ENCODE results near the gene SGSM2.

SGSM2 gene, protein sequence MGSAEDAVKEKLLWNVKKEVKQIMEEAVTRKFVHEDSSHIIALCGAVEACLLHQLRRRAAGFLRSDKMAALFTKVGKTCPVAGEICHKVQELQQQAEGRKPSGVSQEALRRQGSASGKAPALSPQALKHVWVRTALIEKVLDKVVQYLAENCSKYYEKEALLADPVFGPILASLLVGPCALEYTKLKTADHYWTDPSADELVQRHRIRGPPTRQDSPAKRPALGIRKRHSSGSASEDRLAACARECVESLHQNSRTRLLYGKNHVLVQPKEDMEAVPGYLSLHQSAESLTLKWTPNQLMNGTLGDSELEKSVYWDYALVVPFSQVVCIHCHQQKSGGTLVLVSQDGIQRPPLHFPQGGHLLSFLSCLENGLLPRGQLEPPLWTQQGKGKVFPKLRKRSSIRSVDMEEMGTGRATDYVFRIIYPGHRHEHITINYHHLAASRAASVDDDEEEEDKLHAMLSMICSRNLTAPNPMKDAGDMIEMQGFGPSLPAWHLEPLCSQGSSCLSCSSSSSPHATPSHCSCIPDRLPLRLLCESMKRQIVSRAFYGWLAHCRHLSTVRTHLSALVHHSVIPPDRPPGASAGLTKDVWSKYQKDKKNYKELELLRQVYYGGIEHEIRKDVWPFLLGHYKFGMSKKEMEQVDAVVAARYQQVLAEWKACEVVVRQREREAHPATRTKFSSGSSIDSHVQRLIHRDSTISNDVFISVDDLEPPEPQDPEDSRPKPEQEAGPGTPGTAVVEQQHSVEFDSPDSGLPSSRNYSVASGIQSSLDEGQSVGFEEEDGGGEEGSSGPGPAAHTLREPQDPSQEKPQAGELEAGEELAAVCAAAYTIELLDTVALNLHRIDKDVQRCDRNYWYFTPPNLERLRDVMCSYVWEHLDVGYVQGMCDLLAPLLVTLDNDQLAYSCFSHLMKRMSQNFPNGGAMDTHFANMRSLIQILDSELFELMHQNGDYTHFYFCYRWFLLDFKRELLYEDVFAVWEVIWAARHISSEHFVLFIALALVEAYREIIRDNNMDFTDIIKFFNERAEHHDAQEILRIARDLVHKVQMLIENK

DNA sequence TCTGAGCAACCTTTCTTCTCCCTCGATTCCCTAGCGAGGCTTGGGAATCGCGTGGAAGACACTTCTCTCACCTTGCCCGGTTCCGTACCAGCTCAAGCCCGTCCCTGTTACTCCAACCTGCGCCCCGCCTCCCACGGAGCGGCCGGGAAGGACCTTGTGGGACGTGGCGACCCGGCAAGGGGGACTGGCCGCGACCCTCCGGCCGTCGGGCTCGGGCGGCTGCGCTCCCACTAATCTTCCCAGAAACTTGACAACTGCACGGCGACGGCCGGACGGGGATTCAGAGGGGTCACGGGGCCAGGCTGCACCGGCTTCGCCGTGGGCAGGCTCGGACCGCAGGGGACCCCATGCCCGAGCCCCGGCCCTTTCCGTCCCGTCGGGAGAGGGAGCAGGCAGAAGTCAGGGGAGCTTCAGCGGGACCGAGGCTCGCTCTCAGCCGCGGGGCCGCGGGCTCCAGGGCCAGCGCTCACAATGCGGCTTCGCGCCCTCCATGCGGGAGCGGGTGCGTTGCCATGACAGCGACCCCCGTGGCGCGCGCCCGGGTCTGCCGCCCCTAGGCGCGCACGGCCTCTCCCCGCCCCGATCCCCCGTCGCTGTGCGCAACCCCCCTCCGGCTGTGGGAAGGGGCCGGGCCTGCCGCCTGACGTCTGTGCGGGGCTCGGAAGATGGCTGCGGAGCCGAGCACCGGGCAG, at the start of gene SGSM2:
Gene SGSM2 (plus strand): TSS at position 650 of the 692 bp plus-strand sequence. CDS start 188 bp downstream, outside the sequence.
- TF ChIP-seq, protein P1, sequence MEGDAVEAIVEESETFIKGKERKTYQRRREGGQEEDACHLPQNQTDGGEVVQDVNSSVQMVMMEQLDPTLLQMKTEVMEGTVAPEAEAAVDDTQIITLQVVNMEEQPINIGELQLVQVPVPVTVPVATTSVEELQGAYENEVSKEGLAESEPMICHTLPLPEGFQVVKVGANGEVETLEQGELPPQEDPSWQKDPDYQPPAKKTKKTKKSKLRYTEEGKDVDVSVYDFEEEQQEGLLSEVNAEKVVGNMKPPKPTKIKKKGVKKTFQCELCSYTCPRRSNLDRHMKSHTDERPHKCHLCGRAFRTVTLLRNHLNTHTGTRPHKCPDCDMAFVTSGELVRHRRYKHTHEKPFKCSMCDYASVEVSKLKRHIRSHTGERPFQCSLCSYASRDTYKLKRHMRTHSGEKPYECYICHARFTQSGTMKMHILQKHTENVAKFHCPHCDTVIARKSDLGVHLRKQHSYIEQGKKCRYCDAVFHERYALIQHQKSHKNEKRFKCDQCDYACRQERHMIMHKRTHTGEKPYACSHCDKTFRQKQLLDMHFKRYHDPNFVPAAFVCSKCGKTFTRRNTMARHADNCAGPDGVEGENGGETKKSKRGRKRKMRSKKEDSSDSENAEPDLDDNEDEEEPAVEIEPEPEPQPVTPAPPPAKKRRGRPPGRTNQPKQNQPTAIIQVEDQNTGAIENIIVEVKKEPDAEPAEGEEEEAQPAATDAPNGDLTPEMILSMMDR (IDR thresholded peaks at IDR 0.05; ENCODE audit: insufficient read depth, low read depth, low read length, missing control alignments) = no peak
- peak; percentile 41 for DNase-seq (ENCODE audit: low read depth)
- H3K4me3 ChIP-seq (ENCODE audit: low read length) = peak within 1 kb of the TSS; percentile 99

DNA sequence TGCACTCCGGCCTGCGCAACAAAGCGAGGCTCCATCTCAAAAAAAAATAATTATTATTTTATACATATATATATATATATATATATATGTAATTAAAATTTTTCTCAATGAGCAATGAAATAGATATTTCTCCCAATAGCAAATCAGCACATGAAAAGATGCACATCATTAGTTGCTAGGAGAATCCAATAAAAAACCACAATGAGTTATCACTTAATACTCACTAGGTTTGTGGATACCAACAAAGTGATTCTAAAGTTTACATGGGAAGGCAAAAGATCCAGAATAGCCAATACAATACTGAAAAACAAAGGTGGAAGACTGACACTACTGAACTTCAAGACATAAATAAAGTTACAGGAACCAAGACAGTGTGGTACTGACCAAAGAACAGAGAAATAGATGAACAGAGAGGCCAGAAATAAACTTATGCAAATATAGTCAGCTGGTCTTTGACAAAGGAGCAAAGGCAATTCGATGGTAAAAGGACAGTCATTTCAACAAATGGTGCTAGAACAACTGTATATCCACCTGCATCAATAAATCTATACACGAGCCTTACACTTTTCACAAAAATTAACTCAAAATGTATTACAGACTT, 47.3 kb upstream of the SGSM2 start:
- H3K4me3 ChIP-seq (ENCODE audit: low read length) = no peak overlapping the region
- DNase-seq (ENCODE audit: low read depth) = no peak
- TF ChIP-seq, protein P1 (IDR thresholded peaks at IDR 0.05; ENCODE audit: insufficient read depth, low read depth, low read length, missing control alignments) = no peak

DNA sequence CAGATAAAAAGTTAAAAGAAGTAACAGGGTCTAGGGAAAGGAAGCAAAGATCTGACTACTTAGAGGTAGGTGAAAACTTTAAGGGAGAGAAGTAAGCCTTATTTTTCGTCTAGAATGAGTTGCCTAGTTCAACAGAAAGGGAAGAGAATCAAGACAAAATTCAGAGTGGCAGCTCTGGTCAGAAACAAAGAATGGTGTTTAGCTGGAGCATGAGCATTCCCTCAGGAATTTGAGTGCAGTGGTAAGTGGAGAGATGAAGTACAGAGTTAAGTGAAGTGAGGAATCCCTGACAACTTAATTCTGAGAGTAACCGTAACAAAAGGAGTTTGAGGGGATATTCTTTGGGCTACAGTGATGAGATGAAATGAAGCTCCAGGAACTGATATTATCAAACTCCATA, 45.2 kb upstream of the SGSM2 start:
- TF ChIP-seq, protein P1 (IDR thresholded peaks at IDR 0.05; ENCODE audit: insufficient read depth, low read depth, low read length, missing control alignments) = no peak
- H3K4me3 ChIP-seq (ENCODE audit: low read length) = no peak overlapping the region
- peak; percentile 21 for DNase-seq (ENCODE audit: low read depth)

DNA sequence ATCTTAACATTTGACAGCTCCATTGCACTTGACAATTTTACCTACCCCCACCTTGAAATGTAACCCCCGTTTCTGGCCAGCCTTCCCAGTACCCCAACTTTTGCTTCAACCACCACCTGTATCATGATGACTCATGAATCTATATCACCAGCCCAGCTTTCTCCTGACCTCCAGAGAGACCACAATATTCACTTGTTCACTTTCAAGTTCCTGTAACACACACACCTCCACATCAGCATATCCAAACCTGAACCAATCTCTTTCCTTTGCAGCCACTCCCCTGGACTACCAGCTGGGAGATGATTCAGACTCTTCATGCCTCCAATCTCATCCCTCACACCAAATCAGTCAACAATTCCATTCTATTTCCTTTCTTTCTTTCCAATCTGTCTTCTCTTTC, 41.7 kb upstream of the SGSM2 start:
- TF ChIP-seq, protein P1 (IDR thresholded peaks at IDR 0.05; ENCODE audit: insufficient read depth, low read depth, low read length, missing control alignments) = no peak
- peak; percentile 55 for DNase-seq (ENCODE audit: low read depth)
- H3K4me3 ChIP-seq (ENCODE audit: low read length) = no peak overlapping the region

DNA sequence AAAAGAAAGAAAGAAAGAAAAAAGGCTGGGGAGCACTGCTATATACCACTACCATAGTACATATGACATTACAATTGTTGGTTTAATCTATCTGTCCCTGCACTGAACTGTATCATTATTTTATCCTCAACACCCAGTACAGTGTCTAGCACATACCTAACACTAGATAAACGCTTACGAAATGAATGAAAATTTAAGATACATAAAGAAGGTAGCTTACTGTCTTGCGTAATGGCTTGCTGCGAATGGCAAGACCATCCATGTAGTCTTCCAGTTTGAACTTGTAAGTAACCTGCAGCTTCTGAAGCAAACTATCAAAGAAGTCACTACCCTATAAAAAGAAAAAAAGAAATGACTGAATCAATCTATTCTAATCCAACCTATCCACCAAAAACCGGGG, 40.3 kb upstream of the SGSM2 start:
- TF ChIP-seq, protein P1 (IDR thresholded peaks at IDR 0.05; ENCODE audit: insufficient read depth, low read depth, low read length, missing control alignments) = no peak
- H3K4me3 ChIP-seq (ENCODE audit: low read length) = no peak overlapping the region
- peak; percentile 68 for DNase-seq (ENCODE audit: low read depth)

DNA sequence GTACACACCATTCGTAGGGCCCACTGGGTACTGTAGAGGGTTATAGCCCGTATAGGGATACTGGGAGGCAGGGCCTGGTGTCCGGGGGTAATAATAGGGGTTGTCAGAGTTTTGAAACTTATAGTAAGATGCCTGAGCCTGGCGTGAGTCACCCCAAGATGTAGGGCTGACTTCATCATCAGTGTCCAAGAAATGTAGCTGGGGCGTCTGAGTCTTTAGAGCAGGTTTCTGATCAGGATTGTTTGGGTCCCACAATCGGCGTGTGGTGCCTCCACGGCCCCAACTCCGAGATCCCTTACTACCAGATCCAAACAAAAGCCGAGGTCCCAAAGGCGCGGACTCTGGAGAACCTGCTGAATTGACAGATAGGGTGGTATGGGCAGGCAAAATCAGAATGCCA, 38.2 kb upstream of the SGSM2 start:
- H3K4me3 ChIP-seq (ENCODE audit: low read length) = no peak overlapping the region
- TF ChIP-seq, protein P1 (IDR thresholded peaks at IDR 0.05; ENCODE audit: insufficient read depth, low read depth, low read length, missing control alignments) = no peak
- DNase-seq (ENCODE audit: low read depth) = no peak

Measured in epithelial cell of esophagus (primary cell).